Right cardiac atrium (tissue), 5 donors: ENCODE data around the gene IL4I1. TPM values are rescaled to one million over a fixed set of nuclear protein-coding genes. Genes with fewer than 3 reads are reported as not detected.

Experiments
- ATAC-seq, 2 donors: fragments of 200-7000 bp; cut with Tn5 transposase; one replicate each; pipeline versions ENCODE4 v1.8.0 to v1.9.1; 2020; ENCODE audit warnings: moderate library complexity in 2 of 2, mild to moderate bottlenecking in 1 of 2
- DNase-seq, 3 donors: peaks; one replicate each; pipeline ENCODE4 v3.0.0-alpha.2; 2020
- H3K27ac ChIP-seq: one replicate; pipeline ENCODE4 v1.5.1; 2013; ENCODE audit warnings: mild to moderate bottlenecking, low read length, control low read depth, moderate library complexity
- H3K27me3 ChIP-seq: one replicate; pipeline ENCODE4 v1.6.1; 2013; ENCODE audit not compliant: control insufficient read depth, insufficient read depth
- H3K4me1 ChIP-seq: one replicate; pipeline ENCODE4 v1.6.1; 2013; ENCODE audit warnings: low read length; ENCODE audit not compliant: control insufficient read depth, insufficient read depth
- H3K4me3 ChIP-seq: one replicate; pipeline ENCODE4 v1.5.1; 2013; ENCODE audit warnings: low read length, control low read depth
- H3K9me3 ChIP-seq: one replicate; pipeline ENCODE4 v1.6.1; 2013; ENCODE audit warnings: low read length; ENCODE audit not compliant: control insufficient read depth
- WGBS: extraction: QIAGEN DNeasy Blood & Tissue Kit; methylation state at CpG from one replicate; pipeline ENCODE4 v1.1.7; 2013; 5-methylcytosine and 5-hydroxymethylcytosine counted together
- intact Hi-C, 4 donors: fragments of 100-400 bp; cut with DNase I; formaldehyde crosslinking; loops; one replicate each; pipeline versions ENCODE4 v1.11.0 to v1.14.0; 2022 to 2023
- polyA plus RNA-seq: library from polyadenylated mRNA; stranded (reverse); fragments of 200-250 nt; gene quantifications from one replicate; pipeline ENCODE4 v1.2.3, GENCODE V29; 2013
- total RNA-seq, 4 donors: library from RNA; stranded (reverse); fragmentation: NEBNext Ultra II Directional; extraction: Animal tissue kit (Norgen Biotek cat#: 25700); gene quantifications; one replicate each; pipeline ENCODE4 v1.2.1, GENCODE V29; 2021
- donor health status: healthy with polysubstance abuse.
- donor health status: DM: no; HTN: yes; CAD: no.
- donor health status: DM: no; HTN: no; CAD: no.
- donor health status: DM: no; HTN: yes; CAD: no; lungs with severe emphysema.
- donor health status: DM: yes; HTN: yes; CAD: no.

Gene IL4I1
- total and polyA plus RNA-seq, 5 donors, result 0.24 to 0.92 (median 0.45) TPM; not detected in 1

GRCh38 chr19:49883094-49883493 is 13.6 kb downstream of the IL4I1 start:
- 99% methylated on average over 5 of the region's 5 CpGs for WGBS
- no peak overlapping the region for H3K27ac ChIP-seq
- no peak overlapping the region for H3K4me3 ChIP-seq
- DNase-seq (no peak), ATAC-seq (no peak)
- H3K27me3 ChIP-seq, result no peaks in the 10 kb centered on the region
- no peaks in the 10 kb centered on the region for H3K9me3 ChIP-seq
- intact Hi-C loops, result no loop called here
- H3K4me1 ChIP-seq, result no peaks in the 10 kb centered on the region

- peak in 1 of 3 donors; percentile 39 for DNase-seq
- no peak for ATAC-seq
- Histone ChIP-seq H3K27ac (no peak overlapping the region), H3K9me3 (no peaks in the 10 kb centered on the region), H3K27me3 (no peaks in the 10 kb centered on the region), H3K4me1 (no peaks in the 10 kb centered on the region), H3K4me3 (no peak overlapping the region)
- intact Hi-C loops, result no loop called here
- WGBS, result 98% methylated on average over 14 of the region's 14 CpGs
These were observed 14.0 kb downstream of the IL4I1 start for GRCh38 chr19:49882643-49883042.

- Histone ChIP-seq H3K27me3 (no peaks in the 10 kb centered on the region), H3K4me1 (no peaks in the 10 kb centered on the region), H3K4me3 (no peak overlapping the region), H3K27ac (no peak overlapping the region), H3K9me3 (no peaks in the 10 kb centered on the region)
- peak in 1 of 3 donors; percentile 44 for DNase-seq
- no peak for ATAC-seq
- WGBS, result 83% methylated on average over 31 of the region's 31 CpGs
- intact Hi-C loops, result no loop called here
These were observed 14.9 kb downstream of the IL4I1 start for GRCh38 chr19:49881672-49882394.

GRCh38 chr19:49881186-49881585 is 15.5 kb downstream of the IL4I1 start:
- Histone ChIP-seq H3K27me3 (no peaks in the 10 kb centered on the region), H3K4me3 (no peak overlapping the region), H3K9me3 (no peaks in the 10 kb centered on the region), H3K4me1 (no peaks in the 10 kb centered on the region), H3K27ac (no peak overlapping the region)
- DNase-seq (peak in 2 of 3 donors; percentile 54 to 57), ATAC-seq (no peak)
- 94% methylated on average over 17 of the region's 17 CpGs for WGBS
- intact Hi-C loops, result no loop called here

DNA sequence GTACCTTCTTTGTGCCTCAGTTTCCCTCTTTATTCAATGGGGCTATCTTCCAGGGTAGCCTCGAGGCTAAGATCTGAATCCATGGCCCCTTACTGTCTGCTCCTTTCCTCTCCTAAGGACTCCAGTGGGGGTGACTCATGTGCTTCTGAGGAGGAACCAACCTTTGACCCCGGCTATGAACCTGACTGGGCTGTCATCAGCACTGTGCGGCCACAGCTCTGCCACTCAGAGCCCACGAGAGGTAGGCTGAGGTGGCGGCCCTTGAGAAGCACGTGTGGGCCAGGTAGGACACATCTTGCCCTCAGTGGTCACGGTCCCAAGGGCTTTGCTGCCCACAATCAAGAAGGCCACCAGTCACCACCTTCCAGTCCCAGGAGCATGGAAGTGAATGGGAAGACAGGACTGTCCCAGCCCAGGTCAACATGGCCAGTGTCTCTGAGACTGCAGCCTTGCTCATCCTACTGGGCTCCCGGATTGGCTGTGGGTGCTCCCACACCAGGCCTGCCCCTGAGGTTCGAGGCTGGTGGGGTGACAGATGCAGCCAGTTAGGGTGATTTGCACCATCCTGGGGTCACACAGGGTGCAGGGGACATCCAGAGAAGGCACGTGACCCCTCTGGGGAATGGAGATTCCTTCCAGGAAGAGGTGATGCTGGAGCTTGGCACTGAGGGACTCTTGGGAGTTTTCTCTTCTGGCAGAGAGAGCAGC is 16.4 kb downstream of the IL4I1 start:
- DNase-seq, result peak in 2 of 3 donors; percentile 16 to 60
- intact Hi-C loops, result no loop called here
- H3K27me3 ChIP-seq, result no peaks in the 10 kb centered on the region
- no peak for ATAC-seq
- peaks cover 5% of the 10 kb centered on the region for H3K4me1 ChIP-seq
- H3K4me3 ChIP-seq, result no peak overlapping the region
- WGBS, result 92% methylated on average over 10 of the region's 10 CpGs
- no peaks in the 10 kb centered on the region for H3K9me3 ChIP-seq
- no peak overlapping the region for H3K27ac ChIP-seq

DNA sequence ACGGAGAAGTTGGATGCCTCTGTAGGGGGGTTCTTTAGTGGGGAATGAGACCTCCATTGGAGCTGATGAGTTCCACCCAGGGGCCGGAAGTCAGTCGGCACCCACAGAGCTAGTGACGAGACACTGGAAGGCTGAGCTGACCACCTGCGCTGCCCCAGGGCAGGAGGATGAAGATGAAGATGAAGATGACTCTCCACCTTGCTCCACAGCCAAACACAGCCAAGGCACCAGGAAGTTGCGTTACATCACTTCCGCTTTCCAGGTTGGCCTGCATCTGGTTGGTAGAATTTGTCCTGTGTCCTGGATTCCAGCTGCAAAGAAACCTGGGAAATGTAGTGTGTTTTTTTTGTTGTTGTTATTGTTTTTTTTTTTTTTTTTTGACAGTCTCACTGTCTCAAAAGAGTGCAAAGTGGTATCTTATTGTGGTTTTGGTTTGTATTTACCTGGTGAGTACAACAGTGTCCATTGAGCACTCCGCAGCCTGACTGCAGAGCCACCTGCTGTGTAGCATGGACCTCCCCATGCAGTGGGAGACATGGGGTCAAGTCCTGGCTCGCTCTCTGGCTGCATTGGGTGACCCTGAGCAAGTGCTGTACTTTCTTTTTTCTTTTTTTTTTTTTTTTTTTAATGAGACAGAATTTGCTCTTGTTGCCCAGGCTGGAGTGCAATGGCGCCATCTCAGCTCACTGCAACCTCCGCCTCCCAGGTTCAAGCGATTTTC is 17.3 kb downstream of the IL4I1 start:
- Histone ChIP-seq H3K4me1 (peaks cover 6% of the 10 kb centered on the region), H3K27me3 (no peaks in the 10 kb centered on the region), H3K27ac (no peak overlapping the region), H3K9me3 (no peaks in the 10 kb centered on the region), H3K4me3 (no peak overlapping the region)
- ATAC-seq (no peak), DNase-seq (peak; percentile 16 to 48 (median 42))
- WGBS, result 95% methylated on average over 12 of the region's 12 CpGs
- intact Hi-C loops, result no loop called here

DNA sequence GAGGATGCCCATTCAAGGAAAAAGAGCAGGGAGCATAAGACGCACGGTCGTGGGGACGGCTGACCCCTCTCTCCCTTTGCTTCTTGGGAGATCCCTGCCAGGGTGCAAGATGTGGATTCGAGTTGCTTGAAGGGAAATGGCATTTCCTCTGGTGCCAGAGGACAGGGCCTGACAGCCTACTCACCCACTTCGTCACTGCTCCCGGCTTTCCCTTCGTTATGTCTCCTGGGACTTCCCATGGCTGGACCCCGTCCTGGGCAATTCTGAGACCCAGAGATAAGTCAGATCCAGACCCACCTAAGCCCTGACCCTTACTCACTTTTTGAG is 18.0 kb downstream of the IL4I1 start:
- Histone ChIP-seq H3K27me3 (no peaks in the 10 kb centered on the region), H3K4me3 (no peak overlapping the region), H3K9me3 (no peaks in the 10 kb centered on the region), H3K4me1 (peaks cover 6% of the 10 kb centered on the region), H3K27ac (no peak overlapping the region)
- intact Hi-C loops, result no loop called here
- DNase-seq (peak; percentile 12 to 56 (median 40)), ATAC-seq (no peak)
- WGBS, result 85% methylated on average over 9 of the region's 9 CpGs

- ATAC-seq, result peak; percentile 84
- no peaks in the 10 kb centered on the region for H3K27me3 ChIP-seq
- H3K4me1 ChIP-seq, result peaks cover 6% of the 10 kb centered on the region
- peak overlapping the region; percentile 98 for H3K27ac ChIP-seq
- H3K4me3 ChIP-seq, result peak overlapping the region; percentile 61
- DNase-seq, result peak; percentile 99 to 100 (median 99)
- intact Hi-C loops, result no loop called here
- 9% methylated on average over 41 of the region's 41 CpGs for WGBS
- H3K9me3 ChIP-seq, result no peaks in the 10 kb centered on the region
These were observed 18.6 kb downstream of the IL4I1 start for GRCh38 chr19:49877879-49878743.

DNA sequence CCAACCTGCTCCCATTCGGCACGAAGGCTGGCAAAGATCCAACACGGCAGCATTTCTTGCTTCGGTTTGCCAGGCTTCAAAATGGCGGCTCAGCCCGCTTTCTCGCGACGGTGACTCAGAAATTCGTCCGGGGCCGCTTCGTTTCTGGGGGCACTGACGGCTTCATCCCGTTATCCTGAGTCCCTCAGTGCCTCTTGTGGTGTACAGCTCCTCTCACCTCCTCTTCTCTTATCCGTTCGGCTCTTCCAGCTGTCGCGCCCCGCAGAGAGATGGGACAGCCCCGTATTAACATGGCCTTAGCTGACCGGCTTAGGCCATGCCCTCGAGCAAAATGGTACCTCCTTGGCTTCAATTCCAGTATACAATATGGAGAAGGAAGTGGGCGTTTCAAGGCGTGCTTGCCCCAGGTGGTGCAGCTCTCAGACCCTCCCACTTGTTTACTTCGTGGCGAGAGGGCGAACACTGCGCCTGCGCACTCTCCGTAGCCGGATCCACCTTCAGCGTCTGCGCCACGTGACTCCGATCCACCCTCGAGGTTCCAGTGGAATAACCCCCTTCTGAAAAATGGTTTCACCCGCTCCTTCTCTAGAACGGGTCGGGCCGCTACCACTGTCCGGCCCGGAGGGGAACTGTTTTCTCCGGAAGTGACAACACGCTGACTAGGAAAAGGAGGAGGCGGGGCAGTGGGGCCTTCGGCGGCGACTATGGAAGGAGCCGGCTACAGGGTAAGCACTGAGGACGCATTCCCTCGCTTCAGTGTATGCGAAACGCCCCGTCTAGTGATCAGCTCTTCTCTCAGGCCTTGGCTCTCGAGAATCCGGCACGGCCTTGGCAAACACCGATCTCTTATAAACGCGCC is 19.4 kb downstream of the IL4I1 start, which contains the start of the genes AKT1S1 and TBC1D17:
AKT1S1 (minus strand) TSS at position 336 of the 859 bp plus-strand sequence. CDS start 4,060 bp downstream, outside the sequence.
TBC1D17 (plus strand) TSS at position 683 of the 859 bp plus-strand sequence; CDS start at position 705, 22 bp downstream.
- intact Hi-C loops, result no loop called here
- peak; percentile 99 for DNase-seq
- Histone ChIP-seq H3K4me3 (peak within 1 kb of the TSS; percentile 76), H3K27ac (peak within 1 kb of the TSS; percentile 99), H3K9me3 (no peaks in the 10 kb centered on the region), H3K4me1 (peaks cover 6% of the 10 kb centered on the region), H3K27me3 (no peaks in the 10 kb centered on the region)
- under 1% methylated on average over 61 of the region's 61 CpGs for WGBS
- peak; percentile 83 to 89 for ATAC-seq
